ENCODE measurements around the gene TSTD1. TPM values are rescaled to one million over a fixed set of nuclear protein-coding genes. Genes with fewer than 3 reads are reported as not detected.

Gene TSTD1
- total and polyA plus RNA-seq, 10 of the 15 experiments (the other 5 are each of a cell fraction or from before 2014, with no cell fraction given), result 33.3 to 145 (median 89.4) TPM

DNA sequence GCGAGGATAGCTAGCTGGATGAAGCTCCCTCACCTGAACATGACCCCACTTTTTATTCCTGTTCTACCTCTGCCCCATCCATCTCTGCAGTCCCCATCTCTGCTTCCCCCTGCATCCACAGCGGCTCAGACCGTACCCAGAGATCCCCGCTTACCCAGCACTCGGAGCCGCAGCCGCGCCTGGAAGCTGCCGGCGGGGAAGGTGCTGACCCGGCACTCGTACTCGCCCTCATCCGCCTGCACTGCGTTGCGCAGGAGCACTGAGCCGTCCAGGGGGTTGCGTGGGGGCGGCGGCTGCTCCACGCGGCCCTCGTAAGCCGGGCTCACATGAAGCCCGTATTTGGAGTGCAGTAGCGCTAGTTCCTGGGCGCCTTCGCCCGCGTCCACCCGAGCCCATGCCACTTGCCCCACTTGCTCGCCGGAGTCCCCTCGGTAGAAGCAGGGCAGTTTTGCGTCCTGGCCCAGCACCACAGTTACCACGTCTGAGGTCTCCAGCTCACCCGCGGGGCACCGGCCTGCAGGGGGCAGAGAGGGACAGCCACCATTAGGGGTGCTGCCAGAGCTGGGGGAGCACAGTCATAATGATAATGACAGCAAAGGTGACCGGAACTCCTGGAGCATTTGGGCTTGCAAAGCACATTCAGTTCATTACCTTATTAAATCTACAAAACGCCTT, 40.8 kb upstream of the TSTD1 start:
- CTCF ChIA-PET, result interaction anchor here (1.4 to 2.5 kb wide), 3 partner anchors 9 to 16 kb away, joined by 4 to 11 read pairs (median 6); partner anchors contain the start of gene ARHGAP30
- in situ Hi-C loops (cut with MboI), result no loop called here
- no peak for FAIRE-seq
- no peak overlapping the region for H3K4me3 ChIP-seq
- H3K79me2 ChIP-seq (ENCODE audit: control insufficient read depth, insufficient read depth, low read length), result no peaks in the 10 kb centered on the region
- POLR2A ChIA-PET, result interaction anchor here (0.6 kb wide), 1 partner anchor 109 kb away, joined by 3 read pairs; no protein-coding TSS in a partner anchor
- no peak overlapping the region; the same call in 1 of the 2 replicates for H2AFZ ChIP-seq (ENCODE audit: control insufficient read depth, low read depth, low read length)
- no peak overlapping the region for H3K9ac ChIP-seq (ENCODE audit: control insufficient read depth, insufficient read depth, low read length)
- 73% methylated on average over 30 of the region's 41 CpGs for WGBS (ENCODE audit: insufficient coverage, insufficient replicate concordance, low lambda C conversion rate, missing lambda C conversion rate)
- RAD21 ChIA-PET (ENCODE audit: unreplicated experiment), result interaction anchor here (0.6 kb wide), 1 partner anchor 58 kb away, joined by 3 read pairs; the partner anchor contains the start of gene F11R
- no peak overlapping the region for H3K27ac ChIP-seq (ENCODE audit: control insufficient read depth, insufficient read depth)
- no peak for DNase-seq (ENCODE audit: low read depth, low spot score)
- no peaks in the 10 kb centered on the region for H3K36me3 ChIP-seq (ENCODE audit: control insufficient read depth in 2 of 2, insufficient read depth in 2 of 2, low read length in 1 of 2)
- no peaks in the 10 kb centered on the region for H3K27me3 ChIP-seq (replicated peaks in 1 of 2; ENCODE audit: control insufficient read depth in 2 of 2, insufficient read depth in 2 of 2, low read length in 1 of 2)
- no peaks in the 10 kb centered on the region; the same call in 1 of the 2 replicates for H3K4me1 ChIP-seq (ENCODE audit: control insufficient read depth, insufficient read depth, low read length)
- H3K4me2 ChIP-seq (ENCODE audit: control insufficient read depth, insufficient read depth), result no peak overlapping the region
- TF ChIP-seq, protein P1, sequence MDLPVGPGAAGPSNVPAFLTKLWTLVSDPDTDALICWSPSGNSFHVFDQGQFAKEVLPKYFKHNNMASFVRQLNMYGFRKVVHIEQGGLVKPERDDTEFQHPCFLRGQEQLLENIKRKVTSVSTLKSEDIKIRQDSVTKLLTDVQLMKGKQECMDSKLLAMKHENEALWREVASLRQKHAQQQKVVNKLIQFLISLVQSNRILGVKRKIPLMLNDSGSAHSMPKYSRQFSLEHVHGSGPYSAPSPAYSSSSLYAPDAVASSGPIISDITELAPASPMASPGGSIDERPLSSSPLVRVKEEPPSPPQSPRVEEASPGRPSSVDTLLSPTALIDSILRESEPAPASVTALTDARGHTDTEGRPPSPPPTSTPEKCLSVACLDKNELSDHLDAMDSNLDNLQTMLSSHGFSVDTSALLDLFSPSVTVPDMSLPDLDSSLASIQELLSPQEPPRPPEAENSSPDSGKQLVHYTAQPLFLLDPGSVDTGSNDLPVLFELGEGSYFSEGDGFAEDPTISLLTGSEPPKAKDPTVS (IDR thresholded peaks at IDR 0.05; ENCODE audit: low read depth, low read length), result no peak
- TF ChIP-seq NR2C2 (IDR thresholded peaks at IDR 0.05; ENCODE audit: borderline replicate concordance, control insufficient read depth, insufficient read length, low read depth) (no peak), NBN (IDR thresholded peaks at IDR 0.05) (no peak), WRNIP1 (IDR thresholded peaks at IDR 0.05; ENCODE audit: borderline replicate concordance, low read depth, low read length) (no peak), POU2F2 (IDR thresholded peaks at IDR 0.05; ENCODE audit: borderline replicate concordance, low read depth, low read length) (no peak), YBX1 (IDR thresholded peaks at IDR 0.05) (no peak), RAD21 (IDR thresholded peaks at IDR 0.05; ENCODE audit: insufficient read depth, low read depth, low read length) (0 out of 2 replicates have a peak, but pooled peaks have one; percentile 9), RUNX3 (IDR thresholded peaks at IDR 0.05; ENCODE audit: low read length) (no peak), TCF12 (IDR thresholded peaks at IDR 0.05; ENCODE audit: low read depth, low read length) (no peak), MYC (IDR thresholded peaks at IDR 0.05; ENCODE audit: insufficient read depth, insufficient read length, insufficient replicate concordance, low read length, severe bottlenecking) (no peak)
- TF ChIP-seq, protein P2, sequence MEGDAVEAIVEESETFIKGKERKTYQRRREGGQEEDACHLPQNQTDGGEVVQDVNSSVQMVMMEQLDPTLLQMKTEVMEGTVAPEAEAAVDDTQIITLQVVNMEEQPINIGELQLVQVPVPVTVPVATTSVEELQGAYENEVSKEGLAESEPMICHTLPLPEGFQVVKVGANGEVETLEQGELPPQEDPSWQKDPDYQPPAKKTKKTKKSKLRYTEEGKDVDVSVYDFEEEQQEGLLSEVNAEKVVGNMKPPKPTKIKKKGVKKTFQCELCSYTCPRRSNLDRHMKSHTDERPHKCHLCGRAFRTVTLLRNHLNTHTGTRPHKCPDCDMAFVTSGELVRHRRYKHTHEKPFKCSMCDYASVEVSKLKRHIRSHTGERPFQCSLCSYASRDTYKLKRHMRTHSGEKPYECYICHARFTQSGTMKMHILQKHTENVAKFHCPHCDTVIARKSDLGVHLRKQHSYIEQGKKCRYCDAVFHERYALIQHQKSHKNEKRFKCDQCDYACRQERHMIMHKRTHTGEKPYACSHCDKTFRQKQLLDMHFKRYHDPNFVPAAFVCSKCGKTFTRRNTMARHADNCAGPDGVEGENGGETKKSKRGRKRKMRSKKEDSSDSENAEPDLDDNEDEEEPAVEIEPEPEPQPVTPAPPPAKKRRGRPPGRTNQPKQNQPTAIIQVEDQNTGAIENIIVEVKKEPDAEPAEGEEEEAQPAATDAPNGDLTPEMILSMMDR (IDR thresholded peaks at IDR 0.05 in 2 of 3, conservative IDR thresholded peaks at IDR 0.05 in 1 of 3; ENCODE audit: control insufficient read depth in 2 of 3, extremely low read depth in 1 of 3, insufficient read depth in 1 of 3, low read depth in 3 of 3, low read length in 3 of 3), result 0 out of 6 replicates have a peak, but pooled peaks of 1 of the 3 experiments have one; percentile 10
- no TSS peak for BruUV-seq (replicated peaks)
- intact Hi-C loops (cut with micrococcal nuclease; ENCODE audit: unreplicated experiment), result no loop called here
- ATAC-seq, result peak; percentile 68
- H3K9me3 ChIP-seq (replicated peaks; ENCODE audit: control insufficient read depth, insufficient read depth, low read length), result no peaks in the 10 kb centered on the region
- SMC1A ChIA-PET (ENCODE audit: uncharacterized antibody, unreplicated experiment), result interaction anchor here (2.3 kb wide), 1 partner anchor 9 kb away, joined by 11 read pairs; no protein-coding TSS in a partner anchor
- no peaks in the 10 kb centered on the region for H4K20me1 ChIP-seq (ENCODE audit: control insufficient read depth, insufficient read depth)
